Amniotic stem cell (primary cell): ENCODE results near the gene CR2.
"Not testable (repeated sequence)": the region's sequence is repeated elsewhere in the genome, so short reads cannot be mapped to it uniquely, and the experiment has no call there.

Experiments
- DNase-seq: peaks from one replicate; lab custom pipeline; 2025; lab: John Stamatoyannopoulos, UW

The CR2 gene

DNA sequence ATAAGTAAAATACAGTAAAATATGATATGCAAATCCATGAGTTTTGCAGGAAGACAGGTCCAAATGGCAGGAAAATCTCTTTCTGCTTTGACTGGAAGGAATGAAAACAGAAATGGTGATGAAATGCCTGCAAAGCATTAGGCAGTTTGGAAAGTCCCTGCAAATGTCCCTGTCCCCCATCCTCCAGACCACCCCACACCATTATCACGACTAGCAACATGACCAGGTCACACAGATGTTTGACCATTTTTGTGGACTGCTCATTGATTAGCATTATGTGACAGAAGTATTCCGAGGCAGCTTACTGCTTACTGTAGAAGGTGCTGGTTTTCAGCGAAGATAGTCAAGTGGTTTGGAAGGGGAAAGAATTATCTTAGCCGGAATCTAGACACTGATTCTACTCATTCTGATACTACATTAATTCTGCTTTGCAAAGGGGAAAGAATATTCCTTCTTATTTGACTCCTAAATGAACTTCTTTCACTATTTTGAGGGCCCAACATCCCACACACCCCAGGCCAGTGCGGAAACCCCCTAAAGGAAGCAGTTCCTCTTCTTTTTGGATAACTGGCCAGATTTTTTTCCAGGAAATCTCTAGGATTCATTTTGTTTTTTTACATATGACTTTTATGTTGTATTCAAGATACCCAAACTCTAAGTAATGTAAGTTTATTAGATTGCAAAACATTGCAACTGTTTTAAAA is 9.5 kb upstream of the CR2 start:
- DNase-seq = no peak

- DNase-seq = no peak
Observed at GRCh38 chr1:207453710-207454045, 450 bp upstream of the CR2 start.

DNA sequence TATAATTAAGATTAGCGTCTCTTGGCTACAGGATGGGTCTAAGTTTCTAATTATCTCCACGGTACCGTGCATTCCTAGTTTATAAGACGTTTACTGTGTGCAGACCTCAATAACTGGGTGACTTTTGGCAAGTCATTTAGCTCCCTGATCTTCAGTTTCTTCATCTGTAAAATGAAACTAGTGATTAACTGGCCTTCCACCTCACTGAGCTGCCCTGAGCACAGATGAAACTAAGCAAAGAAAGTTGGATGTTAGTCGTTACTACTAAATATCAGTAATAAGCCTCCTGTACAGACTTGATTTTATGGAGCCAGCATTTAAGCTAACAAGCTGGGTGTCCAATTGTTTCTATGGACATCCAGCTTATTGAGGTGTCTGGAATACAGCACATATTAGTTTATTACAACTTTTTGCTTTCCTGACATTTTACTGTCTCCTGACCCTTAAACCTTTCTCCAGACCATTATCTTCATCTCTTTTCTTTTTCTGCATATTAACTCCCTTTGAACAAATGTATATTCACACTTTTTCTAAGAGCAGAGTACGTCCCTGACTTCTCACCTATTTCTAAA is 1.1 kb downstream of the CR2 start:
- DNase-seq = no peak

DNA sequence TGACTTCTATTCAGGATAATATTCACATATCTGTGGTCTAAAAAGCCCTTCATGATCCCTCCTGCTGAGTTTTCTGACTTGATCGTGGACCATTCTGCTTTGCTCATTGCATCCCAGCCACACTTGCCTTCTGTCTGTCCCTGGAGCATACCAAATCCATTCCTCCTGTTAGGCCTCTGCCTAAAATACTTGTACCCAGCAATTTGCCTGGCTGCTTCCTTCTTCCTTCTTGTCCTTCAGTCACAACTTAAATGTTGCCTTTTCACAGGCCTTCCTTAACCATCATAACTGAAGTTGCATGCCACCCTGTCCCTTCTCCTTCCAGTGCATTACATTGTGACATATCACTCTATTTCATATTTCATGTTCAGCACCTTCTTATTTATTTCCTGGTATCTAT is 4.3 kb downstream of the CR2 start:
- no peak for DNase-seq

- DNase-seq = no peak
Observed at GRCh38 chr1:207459008-207459407, 4.9 kb downstream of the CR2 start.

DNA sequence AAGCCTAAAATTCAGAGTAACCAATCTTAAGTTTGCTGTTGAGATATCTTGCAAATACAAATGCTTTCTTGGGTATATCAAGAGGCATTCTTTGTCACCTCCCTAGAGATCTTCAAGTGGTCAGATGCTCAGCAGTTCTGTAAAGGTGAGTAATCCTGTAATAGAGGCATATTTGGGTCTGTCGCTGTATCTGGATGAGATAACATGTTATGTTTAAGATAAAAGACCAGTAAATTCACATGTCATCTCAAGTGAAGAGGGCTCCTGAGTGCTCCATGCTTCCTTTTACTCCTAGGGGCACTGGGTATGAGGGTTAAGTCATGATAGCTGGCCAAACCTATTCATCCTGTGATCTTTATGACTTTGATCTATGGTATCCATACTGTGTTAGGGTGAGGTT is 7.5 kb downstream of the CR2 start:
- DNase-seq = no peak

GRCh38 chr1:207462535-207462934 is 8.4 kb downstream of the CR2 start:
- no peak for DNase-seq

DNA sequence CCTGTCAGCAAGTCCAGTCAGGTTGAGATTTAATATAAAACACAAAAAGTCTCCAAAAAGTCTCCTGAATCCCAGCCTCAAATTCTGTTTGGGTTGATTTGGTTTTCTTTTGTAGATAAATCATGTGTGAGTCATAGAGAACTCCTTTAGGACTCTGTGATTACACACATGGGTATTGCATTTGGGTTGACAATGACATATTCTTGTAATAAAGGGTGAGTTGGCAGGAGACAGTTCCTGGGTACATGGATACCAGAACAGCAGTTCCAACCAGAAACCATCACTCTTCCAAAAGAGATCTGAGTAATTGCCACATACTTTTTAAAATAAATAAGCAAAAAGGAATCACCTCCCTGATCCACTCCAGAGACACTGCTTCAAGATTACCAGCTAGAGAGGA is 8.9 kb downstream of the CR2 start:
- DNase-seq = no peak

GRCh38 chr1:207463571-207463970 is 9.4 kb downstream of the CR2 start:
- DNase-seq = no peak

GRCh38 chr1:207470927-207471326 is 16.8 kb downstream of the CR2 start:
- no peak for DNase-seq

- DNase-seq = no peak
Observed at GRCh38 chr1:207474210-207474609, 20.1 kb downstream of the CR2 start.

- no peak for DNase-seq
Observed at GRCh38 chr1:207486198-207486597, 32.1 kb downstream of the CR2 start.

GRCh38 chr1:207487636-207488035 is 33.5 kb downstream of the CR2 start:
- no peak for DNase-seq

DNA sequence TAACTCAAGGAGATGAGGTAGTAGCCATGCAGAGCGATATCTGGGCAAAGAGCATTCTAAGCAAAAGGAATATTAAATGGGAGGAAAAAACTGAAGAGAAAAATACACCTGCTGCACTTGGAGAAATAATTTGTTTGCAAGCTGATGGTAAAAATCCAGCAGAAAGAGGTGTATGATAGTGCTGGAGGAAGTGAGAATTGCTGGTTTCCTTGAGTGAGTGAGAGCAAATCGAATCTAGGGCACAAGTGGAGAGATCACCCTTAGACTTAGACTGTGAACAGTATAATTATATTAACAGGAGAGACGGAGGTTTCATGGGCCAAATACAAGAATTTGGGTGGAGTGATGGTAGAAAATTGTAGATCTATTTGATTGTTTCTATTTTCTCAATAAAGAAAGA is 39.1 kb downstream of the CR2 start:
- no peak for DNase-seq

DNA sequence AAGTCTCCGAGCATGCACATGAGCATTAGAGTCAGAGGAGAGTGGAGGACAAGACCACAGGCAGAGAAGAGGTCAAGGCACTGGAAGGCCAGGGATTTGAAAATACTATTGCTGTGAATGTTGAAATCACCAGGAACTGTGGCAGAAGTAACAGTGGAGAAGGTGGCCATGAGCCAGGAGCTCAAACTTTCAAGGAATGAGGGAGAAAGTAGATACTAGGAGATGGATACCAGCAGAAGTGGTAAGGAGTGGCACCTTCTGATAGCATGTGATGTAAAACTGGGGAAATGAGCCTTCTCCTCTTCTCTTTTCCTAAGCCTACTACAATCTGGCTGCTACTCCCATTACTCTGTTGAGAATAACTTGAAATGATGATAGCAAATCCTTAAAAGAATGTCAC is 40.0 kb downstream of the CR2 start:
- no peak for DNase-seq

DNA sequence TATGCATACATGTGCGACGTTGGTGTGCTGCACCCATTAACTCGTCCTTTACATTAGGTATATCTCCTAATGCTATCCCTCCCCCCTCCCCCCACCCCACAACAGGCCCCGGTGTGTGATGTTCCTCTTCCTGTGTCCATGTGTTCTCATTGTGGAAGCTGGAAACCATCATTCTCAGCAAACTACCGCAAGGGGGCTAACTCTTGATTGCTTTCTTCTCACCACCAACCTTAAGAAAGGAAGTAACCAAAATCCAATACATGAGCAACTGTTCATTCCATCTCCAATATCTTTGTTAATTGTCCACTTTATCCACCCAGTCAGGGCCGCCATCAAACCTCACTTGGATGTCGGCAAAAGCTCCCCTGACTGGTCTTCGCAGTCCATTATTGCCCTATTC is 41.2 kb downstream of the CR2 start:
- not testable (repeated sequence) for DNase-seq

DNA sequence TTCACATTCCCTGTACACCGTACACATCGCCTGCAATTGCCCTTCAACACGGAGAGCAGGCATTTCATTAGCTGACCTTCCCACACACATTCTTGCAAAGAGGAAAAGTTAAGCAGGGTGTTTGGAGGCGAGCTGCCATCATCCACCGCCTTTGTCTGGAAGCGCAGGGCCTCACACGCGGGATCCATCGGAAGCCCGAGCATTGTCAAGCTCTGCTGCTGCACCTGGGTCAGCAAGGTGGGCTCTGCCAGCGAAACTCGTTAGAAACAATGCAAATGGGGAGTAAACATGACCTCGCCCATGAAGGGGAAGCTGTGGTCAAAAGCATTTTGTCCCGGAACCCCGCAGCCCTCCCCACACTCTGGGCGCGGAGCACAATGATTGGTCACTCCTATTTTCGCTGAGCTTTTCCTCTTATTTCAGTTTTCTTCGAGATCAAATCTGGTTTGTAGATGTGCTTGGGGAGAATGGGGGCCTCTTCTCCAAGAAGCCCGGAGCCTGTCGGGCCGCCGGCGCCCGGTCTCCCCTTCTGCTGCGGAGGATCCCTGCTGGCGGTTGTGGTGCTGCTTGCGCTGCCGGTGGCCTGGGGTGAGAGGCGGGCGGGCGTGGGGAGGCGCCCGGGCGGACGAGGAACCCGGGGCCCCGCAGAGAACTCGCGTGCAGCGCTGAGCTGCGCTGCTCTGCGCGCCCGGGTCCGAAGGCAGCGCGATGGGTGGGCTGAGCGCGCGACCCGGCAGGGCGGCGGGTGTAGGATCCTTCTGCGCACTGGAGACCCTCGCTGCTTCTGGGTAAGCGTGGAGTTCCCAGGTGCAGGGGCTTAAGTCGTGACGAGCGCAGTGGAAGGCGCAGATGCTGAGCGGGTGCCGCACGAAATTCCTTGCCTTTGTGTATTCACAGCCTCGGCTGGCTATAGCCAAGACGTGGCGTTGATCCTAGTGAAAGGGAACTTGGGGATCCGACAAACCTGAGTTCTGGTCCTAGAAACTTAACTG is 42.0 kb downstream of the CR2 start, which contains the start of gene CR1:
CR1 (plus strand) TSS at position 357 of the 992 bp plus-strand sequence; CDS start at position 468, 111 bp downstream.
- DNase-seq = no peak

- no peak for DNase-seq
Observed at GRCh38 chr1:207497941-207498340, 43.8 kb downstream of the CR2 start.

DNA sequence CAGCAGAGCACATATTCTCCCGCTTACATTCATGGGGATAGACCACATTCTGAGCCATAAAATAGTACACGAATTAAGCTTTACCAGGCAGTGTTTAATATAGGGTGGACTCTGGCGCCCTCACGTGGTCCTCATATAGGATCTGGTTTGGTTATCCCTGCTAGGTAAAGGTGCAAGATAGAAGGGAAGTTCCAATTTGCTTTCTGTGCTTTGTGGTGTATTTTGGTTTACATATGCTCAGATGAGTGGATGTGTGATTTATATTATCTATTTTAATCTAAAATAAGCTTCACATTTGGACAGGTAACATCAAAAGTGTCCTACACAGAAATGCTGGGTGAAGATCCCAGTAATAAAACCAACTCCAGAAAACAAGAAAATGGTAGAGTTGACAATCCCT is 45.4 kb downstream of the CR2 start:
- peak; percentile 43 for DNase-seq

DNA sequence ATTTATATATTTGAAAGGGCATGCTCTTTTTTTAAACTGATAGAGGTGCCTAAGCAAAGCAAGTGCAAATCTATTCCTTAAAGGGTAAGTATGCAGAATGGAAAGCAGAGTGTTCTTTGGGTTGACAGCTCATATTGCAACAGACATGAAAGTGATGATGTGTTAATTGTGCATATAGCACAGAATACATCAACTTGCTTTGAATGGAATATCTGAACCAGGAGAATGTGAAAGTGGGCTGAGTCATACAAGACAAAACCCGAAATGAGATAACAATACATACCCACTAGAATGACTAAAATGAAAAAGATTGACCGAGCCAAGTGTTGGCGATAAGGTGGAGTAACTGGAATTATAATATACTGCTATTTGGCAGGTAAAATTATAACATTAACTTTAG is 46.2 kb downstream of the CR2 start:
- no peak for DNase-seq

GRCh38 chr1:207501071-207501470 is 46.9 kb downstream of the CR2 start:
- DNase-seq = no peak

GRCh38 chr1:207502726-207503125 is 48.6 kb downstream of the CR2 start:
- no peak for DNase-seq

GRCh38 chr1:207503950-207504349 is 49.8 kb downstream of the CR2 start:
- DNase-seq = no peak
